GM23338 (cell line): ENCODE measurements around the gene LIX1L.

ENCODE experiments used
- CREB1 ChIP-seq: fragments of 250-450 bp; sonication (Bioruptor Pico); IDR thresholded peaks from 2 replicates; pipeline ENCODE4 v1.5.0; 2020; ENCODE audit warnings: low read depth, mild to moderate bottlenecking, moderate library complexity
- CTCF ChIP-seq, 2 experiments: fragments of 200-600 bp in 1 of 2; sonication (generic) in 1 of 2; conservative IDR thresholded peaks; 2 replicates each; pipeline versions ENCODE4 v1.5.1 to v1.6.1; 2016 to 2017; ENCODE audit warnings: antibody characterized with exemption in 2 of 2, low read depth in 2 of 2, mild to moderate bottlenecking in 2 of 2, moderate library complexity in 1 of 2
- EZH2 ChIP-seq: fragments of 200-600 bp; sonication (generic); IDR thresholded peaks from one replicate; pipeline ENCODE4 v1.8.0; 2017; ENCODE audit warnings: antibody characterized with exemption, mild to moderate bottlenecking, low read depth; ENCODE audit not compliant: unreplicated experiment
- EZH2phosphoT487 ChIP-seq: fragments of 200-600 bp; sonication (generic); IDR thresholded peaks from one replicate; pipeline ENCODE4 v1.8.1; 2018; ENCODE audit warnings: antibody characterized with exemption; ENCODE audit not compliant: unreplicated experiment
- JUNB ChIP-seq: IDR thresholded peaks from one replicate; pipeline ENCODE4 v1.6.1; 2016; ENCODE audit warnings: antibody characterized with exemption; ENCODE audit not compliant: unreplicated experiment
- NANOG ChIP-seq: IDR thresholded peaks from 2 replicates; pipeline ENCODE4 v1.6.1; 2016; ENCODE audit warnings: antibody characterized with exemption, borderline replicate concordance
- POLR2AphosphoS5 ChIP-seq: IDR thresholded peaks from 2 replicates; pipeline ENCODE4 v1.6.1; 2016; ENCODE audit warnings: antibody characterized with exemption, low read depth
- REST ChIP-seq: IDR thresholded peaks from one replicate; pipeline ENCODE4 v1.6.1; 2018; ENCODE audit warnings: antibody characterized with exemption; ENCODE audit not compliant: unreplicated experiment
- STAT1 ChIP-seq: IDR thresholded peaks from one replicate; pipeline ENCODE4 v1.6.1; 2016; ENCODE audit warnings: antibody characterized with exemption; ENCODE audit not compliant: unreplicated experiment
- ZNF114 ChIP-seq: fragments of 250-450 bp; sonication (Bioruptor Pico); IDR thresholded peaks from 2 replicates; pipeline ENCODE4 v1.5.0; 2020; ENCODE audit warnings: mild to moderate bottlenecking, moderate library complexity
- ZNF331 ChIP-seq: fragments of 250-450 bp; sonication (Bioruptor Pico); IDR thresholded peaks from 2 replicates; pipeline ENCODE4 v1.5.0; 2020; ENCODE audit warnings: low read depth, mild to moderate bottlenecking, moderate library complexity
- TF ChIP-seq, protein P1 (sequence below): IDR thresholded peaks from 2 replicates; pipeline ENCODE4 v1.6.1; 2016; ENCODE audit warnings: antibody characterized with exemption

- TF ChIP-seq EZH2 (no peak), EZH2phosphoT487 (no peak), REST (no peak), CTCF (conservative IDR thresholded peaks at IDR 0.05; ENCODE audit: low read depth in 2 of 2) (no peak), POLR2AphosphoS5 (no peak), STAT1 (no peak), JUNB (no peak), CREB1 (no peak), ZNF331 (CRISPR knock-in tag) (no peak), NANOG (no peak), ZNF114 (no peak)
- TF ChIP-seq, protein P1, sequence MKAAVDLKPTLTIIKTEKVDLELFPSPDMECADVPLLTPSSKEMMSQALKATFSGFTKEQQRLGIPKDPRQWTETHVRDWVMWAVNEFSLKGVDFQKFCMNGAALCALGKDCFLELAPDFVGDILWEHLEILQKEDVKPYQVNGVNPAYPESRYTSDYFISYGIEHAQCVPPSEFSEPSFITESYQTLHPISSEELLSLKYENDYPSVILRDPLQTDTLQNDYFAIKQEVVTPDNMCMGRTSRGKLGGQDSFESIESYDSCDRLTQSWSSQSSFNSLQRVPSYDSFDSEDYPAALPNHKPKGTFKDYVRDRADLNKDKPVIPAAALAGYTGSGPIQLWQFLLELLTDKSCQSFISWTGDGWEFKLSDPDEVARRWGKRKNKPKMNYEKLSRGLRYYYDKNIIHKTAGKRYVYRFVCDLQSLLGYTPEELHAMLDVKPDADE: no peak
Measured at GRCh38 chr1:145927916-145928643, 29.7 kb downstream of the LIX1L start.
